PC-9 (cell line): ENCODE measurements around the gene SYNRG. TPM values are rescaled to one million over a fixed set of nuclear protein-coding genes. Genes with fewer than 3 reads are reported as not detected.
A peak's percentile ranks its signal among the peaks of the same experiment; 100 is the strongest.

Experiments
- BruUV-seq: library from RNA; stranded (reverse); fragments of 400-500 nt; replicated peaks from 2 replicates; lab custom pipeline; 2021; lab: Mats Ljungman, UMichigan
- CTCF ChIA-PET: fragments of 300-600 bp; sonication (Branson Sonifier 250); formaldehyde crosslinking; loops from one replicate; lab custom pipeline; 2022; ENCODE audit warnings: antibody characterized with exemption; lab: Charles Lee
- POLR2A ChIA-PET: fragments of 300-600 bp; sonication (Branson Sonifier 250); formaldehyde crosslinking; loops from one replicate; lab custom pipeline; 2022; ENCODE audit warnings: antibody characterized with exemption; ENCODE audit not compliant: unreplicated experiment; lab: Charles Lee
- DNase-seq, 2 experiments: peaks; one replicate each; pipeline versions ENCODE4 v3.0.0 to v3.0.0-alpha.2; 2015 to 2022; ENCODE audit warnings: mixed read lengths in 1 of 2
- H2AFZ ChIP-seq: fragments of 200-600 bp; sonication (generic); 2 replicates; pipeline ENCODE4 v1.8.1; 2017; ENCODE audit warnings: antibody characterized with exemption
- H3F3A ChIP-seq: fragments of 200-600 bp; sonication (generic); 2 replicates; pipeline ENCODE4 v1.8.1; 2017; ENCODE audit warnings: antibody characterized with exemption, mild to moderate bottlenecking, low read depth; ENCODE audit not compliant: insufficient read depth
- H3K27ac ChIP-seq: fragments of 200-600 bp; sonication (generic); 2 replicates; pipeline ENCODE4 v1.6.1; 2016; ENCODE audit warnings: mixed run types
- H3K27me3 ChIP-seq: fragments of 200-600 bp; sonication (generic); 2 replicates; pipeline ENCODE4 v1.6.1; 2016; ENCODE audit warnings: low read depth, mixed run types; ENCODE audit not compliant: insufficient read depth
- H3K36me3 ChIP-seq: fragments of 200-600 bp; sonication (generic); 2 replicates; pipeline ENCODE4 v1.6.1; 2016; ENCODE audit warnings: low read depth, mixed run types
- H3K4me1 ChIP-seq: fragments of 200-600 bp; sonication (generic); replicated peaks from 2 replicates; pipeline ENCODE4 v1.6.1; 2016; ENCODE audit warnings: mixed run types; ENCODE audit not compliant: insufficient read depth
- H3K4me2 ChIP-seq: fragments of 200-600 bp; sonication (generic); 2 replicates; pipeline ENCODE4 v1.6.1; 2017; ENCODE audit warnings: mixed run types
- H3K4me3 ChIP-seq: fragments of 200-600 bp; sonication (generic); 2 replicates; pipeline ENCODE4 v1.6.1; 2016; ENCODE audit warnings: mixed run types
- H3K79me2 ChIP-seq: fragments of 200-600 bp; sonication (generic); 2 replicates; pipeline ENCODE4 v1.6.1; 2017; ENCODE audit warnings: low read depth, mixed run types
- H3K9me2 ChIP-seq: fragments of 200-600 bp; sonication (generic); 2 replicates; pipeline ENCODE4 v1.8.1; 2017; ENCODE audit warnings: mild to moderate bottlenecking; ENCODE audit not compliant: insufficient read depth
- H3K9me3 ChIP-seq: fragments of 200-600 bp; sonication (generic); 2 replicates; pipeline ENCODE4 v1.8.1; 2016; ENCODE audit warnings: low read depth; ENCODE audit not compliant: insufficient read depth
- H4K20me1 ChIP-seq: fragments of 200-600 bp; sonication (generic); 2 replicates; pipeline ENCODE4 v1.8.1; 2017; ENCODE audit not compliant: insufficient read depth
- CTCF ChIP-seq: fragments of 200-600 bp; sonication (generic); conservative IDR thresholded peaks from 2 replicates; pipeline ENCODE4 v1.6.1; 2017; ENCODE audit warnings: mixed run types, antibody characterized with exemption, mild to moderate bottlenecking, moderate library complexity
- EZH2 ChIP-seq: fragments of 200-600 bp; sonication (generic); IDR thresholded peaks from 2 replicates; pipeline ENCODE4 v1.8.0; 2017; ENCODE audit warnings: antibody characterized with exemption, low read depth
- intact Hi-C: fragments of 100-400 bp; cut with micrococcal nuclease; formaldehyde crosslinking; loops from one replicate; pipeline ENCODE4 v1.10.0; 2022; ENCODE audit not compliant: unreplicated experiment
- total RNA-seq: library from RNA; stranded (reverse); gene quantifications from 2 replicates; pipeline ENCODE4 v1.2.3, GENCODE V29; 2021

Gene SYNRG
- total RNA-seq, 1 experiment from 2014 or later = 28.9 TPM

GRCh38 chr17:37490022-37490587 is 119.1 kb downstream of the SYNRG start:
- peaks cover 73% of the 10 kb centered on the region for H3F3A ChIP-seq
- intact Hi-C loops = no loop called here
- TF ChIP-seq CTCF (no peak; the same call in 1 of the 2 replicates), EZH2 (no peak)
- H3K27me3 ChIP-seq = no peaks in the 10 kb centered on the region
- CTCF ChIA-PET = no interaction called here
- H3K79me2 ChIP-seq = peaks cover 48% of the 10 kb centered on the region
- no peaks in the 10 kb centered on the region for H3K36me3 ChIP-seq
- POLR2A ChIA-PET = interaction anchor here (0.6 kb wide), 1 partner anchor 131 kb away, joined by 3 read pairs; no protein-coding TSS in a partner anchor
- peaks cover 62% of the 10 kb centered on the region for H3K4me1 ChIP-seq
- no peaks in the 10 kb centered on the region for H3K9me2 ChIP-seq
- peaks cover 18% of the 10 kb centered on the region for H4K20me1 ChIP-seq
- 0 out of 2 replicates have a peak, but pooled peaks cover 5% of the 10 kb centered on the region for H3K9me3 ChIP-seq
- no peak overlapping the region for H2AFZ ChIP-seq
- no TSS peak for BruUV-seq
- peak overlapping the region; percentile 66 for H3K27ac ChIP-seq
- H3K4me3 ChIP-seq = peak overlapping the region; percentile 87
- peak overlapping the region; percentile 98 for H3K4me2 ChIP-seq
- peak in 1 of 2 experiments; percentile 64 for DNase-seq

- Histone ChIP-seq H3K27ac (peak within 1 kb of the TSS; percentile 91), H3F3A (peaks cover 71% of the 10 kb centered on the region), H3K79me2 (peaks cover 41% of the 10 kb centered on the region), H4K20me1 (peaks cover 11% of the 10 kb centered on the region; the same call in 1 of the 2 replicates), H3K36me3 (no peaks in the 10 kb centered on the region), H3K4me2 (peak within 1 kb of the TSS; percentile 98), H3K9me2 (no peaks in the 10 kb centered on the region), H3K9me3 (0 out of 2 replicates have a peak, but pooled peaks cover 5% of the 10 kb centered on the region), H2AFZ (peak within 1 kb of the TSS; percentile 92), H3K27me3 (no peaks in the 10 kb centered on the region), H3K4me3 (peak within 1 kb of the TSS; percentile 87), H3K4me1 (peaks cover 55% of the 10 kb centered on the region)
- intact Hi-C loops = loop anchor here (1.0 kb wide), 1 partner anchor 83 kb away; the partner anchor contains the start of genes ACACA and TADA2A
- peak; percentile 50 to 86 for DNase-seq
- ChIA-PET POLR2A (interaction anchor here (0.6 kb wide), 2 partner anchors 13 to 131 kb away, joined by 3 read pairs; no protein-coding TSS in a partner anchor), CTCF (interaction anchor here (0.5 kb wide), 1 partner anchor 23 kb away, joined by 4 read pairs; no protein-coding TSS in a partner anchor)
- BruUV-seq = no TSS peak
- TF ChIP-seq EZH2 = no peak
Observed at GRCh38 chr17:37489197-37490001, 119.8 kb downstream of the SYNRG start, which contains the start of gene DUSP14. Gene DUSP14, plus strand, starts transcription at chr17:37489891. Its CDS starts 22,382 bp downstream, at chr17:37512273.

GRCh38 chr17:37488607-37489196 is 120.5 kb downstream of the SYNRG start:
- peak overlapping the region; percentile 93 for H3K4me2 ChIP-seq
- peak; percentile 84 to 98 for DNase-seq
- TF ChIP-seq CTCF (no peak), EZH2 (no peak)
- H3K27me3 ChIP-seq = no peaks in the 10 kb centered on the region
- no peaks in the 10 kb centered on the region for H3K36me3 ChIP-seq
- H4K20me1 ChIP-seq = peaks cover 8% of the 10 kb centered on the region; the same call in 1 of the 2 replicates
- H2AFZ ChIP-seq = peak overlapping the region; percentile 92
- H3K4me3 ChIP-seq = peak overlapping the region; percentile 85
- H3K27ac ChIP-seq = peak overlapping the region; percentile 91
- POLR2A ChIA-PET = interaction anchor here (0.6 to 0.9 kb wide), 3 partner anchors 12 to 38 kb away, joined by 3 to 8 read pairs (median 4); no protein-coding TSS in a partner anchor
- peaks cover 50% of the 10 kb centered on the region for H3K4me1 ChIP-seq
- H3K9me2 ChIP-seq = no peaks in the 10 kb centered on the region
- H3K9me3 ChIP-seq = 0 out of 2 replicates have a peak, but pooled peaks cover 5% of the 10 kb centered on the region
- H3F3A ChIP-seq = peaks cover 67% of the 10 kb centered on the region
- intact Hi-C loops = loop anchor here (1.0 kb wide), 3 partner anchors 12 to 82 kb away; partner anchors contain the start of genes ACACA and TADA2A
- TSS peak; percentile 69 for BruUV-seq
- peaks cover 34% of the 10 kb centered on the region for H3K79me2 ChIP-seq
- CTCF ChIA-PET = interaction anchor here (0.5 kb wide), 1 partner anchor 23 kb away, joined by 4 read pairs; no protein-coding TSS in a partner anchor
